ENCODE results near the gene UGT1A6.

GRCh38 chr2:233817361-233817911, 124.7 kb downstream of the UGT1A6 start:
- TF ChIP-seq EZH2 (IDR thresholded peaks at IDR 0.05; ENCODE audit: low read length, missing control alignments): no peak
- TF ChIP-seq CTCF (conservative IDR thresholded peaks at IDR 0.05 in 1 of 2, IDR thresholded peaks at IDR 0.05 in 1 of 2; ENCODE audit: low read depth in 1 of 2, low read length in 2 of 2): no peak

Measured in fibroblast of lung (primary cell).